ENCODE results near the gene ESRP2. TPM values are rescaled to one million over a fixed set of nuclear protein-coding genes. Genes with fewer than 3 reads are reported as not detected.

Gene ESRP2
- total RNA-seq, 4 donors from 2014 or later: 0.17 to 1.1 (median 0.27) TPM

GRCh38 chr16:68244481-68244902 is 8.6 kb upstream of the ESRP2 start:
- no peak for TF ChIP-seq CTCF (IDR thresholded peaks at IDR 0.05; ENCODE audit: low read depth)

GRCh38 chr16:68242926-68243858 is 7.3 kb upstream of the ESRP2 start:
- TF ChIP-seq CTCF (IDR thresholded peaks at IDR 0.05; ENCODE audit: low read depth): no peak

- no peak for TF ChIP-seq CTCF (IDR thresholded peaks at IDR 0.05; ENCODE audit: low read depth)
Observed at GRCh38 chr16:68242085-68242484, 6.2 kb upstream of the ESRP2 start.

- TF ChIP-seq CTCF (IDR thresholded peaks at IDR 0.05; ENCODE audit: low read depth): no peak
Observed at GRCh38 chr16:68238029-68238345, 2.1 kb upstream of the ESRP2 start.

- no peak for TF ChIP-seq CTCF (IDR thresholded peaks at IDR 0.05; ENCODE audit: low read depth)
Observed at GRCh38 chr16:68237243-68238028, 1.5 kb upstream of the ESRP2 start.

- TF ChIP-seq CTCF (IDR thresholded peaks at IDR 0.05; ENCODE audit: low read depth): no peak
Observed at GRCh38 chr16:68236826-68237242, 907 bp upstream of the ESRP2 start.

All from subcutaneous adipose tissue (tissue), 4 donors.